SHP77 (cell line): Measurements from ENCODE around the gene KARS1.

Experiments used
- DNase-seq, 2 experiments: peaks; one replicate each; lab custom pipeline; 2025; lab: John Stamatoyannopoulos, UW

KARS1 gene

GRCh38 chr16:75647492-75648264 is at the start of gene KARS1, which contains the start of gene TERF2IP:
TSS of gene KARS1 (minus strand) at chr16:75647665. CDS start at chr16:75647639, 26 bp downstream.
TSS of gene TERF2IP (plus strand) at chr16:75647773. CDS start at chr16:75647883, 110 bp downstream.
- DNase-seq = peak; percentile 91 to 95

- DNase-seq = peak in 1 of 2 experiments; percentile 6
Observed at GRCh38 chr16:75695708-75696107, 48.2 kb upstream of the KARS1 start.

DNA sequence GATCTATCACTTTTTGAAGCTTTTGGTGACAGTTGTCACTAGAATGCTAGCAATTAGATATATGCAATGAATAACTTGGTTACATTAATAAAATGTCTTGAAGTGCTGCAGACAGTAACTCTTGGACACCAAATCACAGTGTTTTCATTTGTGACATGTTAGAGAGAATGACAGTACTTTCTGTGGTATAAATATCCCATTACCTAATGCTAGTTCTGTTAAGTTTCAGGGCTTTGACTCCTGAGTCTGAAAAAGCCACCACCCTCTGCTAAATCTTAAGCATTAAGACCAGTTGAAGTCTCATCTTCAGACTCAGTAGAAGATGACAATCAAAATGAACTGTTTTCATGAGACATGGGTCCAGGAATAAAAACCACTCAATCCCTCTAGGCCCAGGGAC is 39.9 kb upstream of the KARS1 start:
- DNase-seq = no peak

DNA sequence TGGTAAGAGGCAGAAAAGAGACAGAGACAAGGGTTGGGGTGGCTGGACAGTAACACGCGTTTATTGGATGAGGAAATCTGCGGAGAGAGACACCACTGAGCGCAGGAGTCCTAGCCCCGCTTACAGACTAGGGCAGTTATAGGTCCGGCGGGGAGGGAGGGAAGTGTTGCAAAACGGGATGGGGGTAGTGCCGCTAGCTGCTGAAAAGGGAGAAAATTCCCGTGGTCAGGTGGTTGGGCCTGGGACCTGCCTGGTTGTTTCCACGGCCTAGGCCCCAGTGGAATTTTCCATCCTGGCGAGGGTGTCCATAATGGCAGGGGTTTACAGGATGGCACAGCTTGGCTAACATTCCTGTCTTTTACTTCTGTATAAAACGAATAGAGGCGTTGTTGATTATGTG is 34.8 kb upstream of the KARS1 start:
- DNase-seq = no peak

- DNase-seq = no peak
Observed at GRCh38 chr16:75679366-75679765, 31.9 kb upstream of the KARS1 start.

- no peak for DNase-seq
Observed at GRCh38 chr16:75676909-75677308, 29.4 kb upstream of the KARS1 start, which contains the start of gene CPHXL2. TSS of gene CPHXL2 (minus strand) at chr16:75677009. CDS start at chr16:75676999, 10 bp downstream.

- no peak for DNase-seq
Observed at GRCh38 chr16:75667503-75667902, 20.0 kb upstream of the KARS1 start.

- no peak for DNase-seq
Observed at GRCh38 chr16:75660726-75661302, 13.3 kb upstream of the KARS1 start.

DNA sequence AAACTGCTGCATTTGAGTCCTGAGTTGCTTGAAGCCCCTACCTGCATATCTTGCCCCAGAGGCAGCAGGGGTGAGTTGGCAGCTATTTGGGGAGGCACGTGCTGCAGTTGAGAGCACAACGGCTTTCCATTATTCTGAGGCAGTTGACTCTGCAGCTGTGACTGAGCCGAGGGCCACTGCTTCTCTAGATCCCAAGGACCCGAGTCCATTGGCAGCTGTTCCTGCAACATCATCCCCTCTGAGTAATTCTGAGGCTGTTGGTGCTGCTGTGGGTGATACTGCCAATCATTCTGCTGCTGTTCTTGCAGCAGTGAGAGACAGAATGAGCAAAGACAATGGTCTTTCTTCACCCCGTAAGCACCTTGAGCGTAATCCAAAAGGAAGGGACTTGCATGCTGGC is 12.9 kb upstream of the KARS1 start:
- DNase-seq = no peak

GRCh38 chr16:75658175-75658574 is 10.7 kb upstream of the KARS1 start:
- no peak for DNase-seq

DNA sequence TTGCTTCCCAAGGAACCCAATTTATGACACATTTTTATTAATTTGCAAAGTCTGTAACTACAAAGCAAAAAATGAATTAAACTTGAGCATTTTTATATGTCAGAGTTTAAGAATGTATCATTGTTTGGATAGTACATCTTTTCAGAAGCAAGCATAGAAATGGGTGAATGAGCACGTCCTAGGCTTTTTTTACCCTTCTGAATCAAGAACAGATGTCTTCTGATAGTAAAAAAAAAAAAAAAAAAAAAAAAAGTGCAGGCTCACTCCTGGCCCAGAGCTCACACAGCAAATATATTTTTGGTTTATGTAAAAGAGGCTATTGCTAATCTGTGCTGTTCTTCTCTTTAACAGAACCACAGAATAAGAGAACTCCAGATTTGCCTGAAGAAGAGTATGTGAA is 6.5 kb upstream of the KARS1 start:
- no peak for DNase-seq

- peak; percentile 64 to 73 for DNase-seq
Observed at GRCh38 chr16:75648265-75649076, 1.0 kb upstream of the KARS1 start.

DNA sequence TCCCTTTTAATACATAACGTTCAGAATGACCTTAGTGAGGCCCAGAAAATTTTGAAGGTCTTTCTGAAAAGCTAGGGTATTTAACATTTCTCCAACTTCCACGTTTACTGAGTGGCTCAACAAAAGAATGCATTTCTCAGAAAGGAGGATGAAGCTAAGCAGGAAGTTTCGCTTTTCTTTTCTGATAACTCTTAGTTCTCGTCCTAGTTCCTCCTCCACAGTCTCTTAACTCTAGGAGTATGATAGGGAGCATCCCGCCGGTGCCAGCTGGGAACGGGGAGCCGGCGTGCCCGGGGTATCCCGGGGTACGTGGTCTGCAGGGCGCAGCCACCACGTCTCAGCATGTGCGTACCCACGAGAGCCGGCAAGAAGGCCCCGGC is 363 bp downstream of the KARS1 start:
- no peak for DNase-seq

DNA sequence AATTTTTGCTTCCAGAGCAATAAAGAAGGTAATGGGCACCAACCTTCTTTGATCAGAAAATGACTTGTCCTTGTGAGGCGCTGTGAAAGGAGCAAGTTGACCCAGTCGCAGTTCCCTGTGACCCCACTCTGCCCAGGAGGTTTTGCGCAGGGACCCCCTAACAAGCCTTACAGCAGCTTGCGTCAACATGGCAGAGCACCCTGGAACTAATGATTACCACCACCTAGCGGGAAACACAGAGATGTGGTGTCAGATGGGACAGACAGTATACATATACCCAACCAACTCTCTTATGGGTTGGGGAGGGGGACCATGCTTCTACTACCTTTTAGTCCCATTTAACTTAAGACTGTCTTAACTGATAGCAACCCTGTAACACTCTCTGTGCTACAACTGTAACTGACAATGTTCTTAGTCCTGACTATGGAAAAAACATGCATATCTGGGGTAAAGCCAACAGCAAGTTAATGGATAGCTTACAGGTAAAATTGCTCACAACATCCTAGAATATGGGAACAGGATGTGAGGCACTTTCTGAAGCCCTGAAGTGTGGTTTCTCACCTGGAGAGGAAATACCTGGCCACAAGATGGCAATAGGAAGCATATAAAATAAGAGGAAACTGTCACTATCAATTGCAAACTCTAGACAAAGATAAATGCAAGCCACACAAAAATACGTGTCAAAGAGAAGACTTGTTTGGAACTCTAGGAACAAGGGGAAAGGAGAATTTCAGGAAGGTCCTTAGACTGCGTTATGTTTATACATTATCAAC is 3.0 kb downstream of the KARS1 start:
- no peak for DNase-seq

DNA sequence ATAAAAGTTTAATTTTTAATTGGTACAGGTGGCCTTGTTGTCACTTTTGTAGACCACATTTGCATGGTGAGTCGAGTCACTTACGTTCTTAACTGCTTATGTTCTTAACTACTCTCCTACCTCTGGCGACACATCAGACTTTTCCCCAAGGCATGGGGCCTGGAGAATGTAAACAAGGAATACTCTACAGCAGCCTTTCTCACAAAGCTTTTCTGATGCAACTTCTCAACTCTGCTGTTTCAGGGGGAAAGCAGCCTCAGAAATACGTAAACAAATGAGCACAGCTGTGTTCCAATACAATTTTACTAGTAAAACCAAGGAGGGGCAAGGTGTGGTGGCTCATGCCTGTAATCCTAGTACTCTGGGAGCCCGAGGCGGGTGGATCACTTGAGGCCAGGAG is 6.9 kb downstream of the KARS1 start:
- no peak for DNase-seq

DNA sequence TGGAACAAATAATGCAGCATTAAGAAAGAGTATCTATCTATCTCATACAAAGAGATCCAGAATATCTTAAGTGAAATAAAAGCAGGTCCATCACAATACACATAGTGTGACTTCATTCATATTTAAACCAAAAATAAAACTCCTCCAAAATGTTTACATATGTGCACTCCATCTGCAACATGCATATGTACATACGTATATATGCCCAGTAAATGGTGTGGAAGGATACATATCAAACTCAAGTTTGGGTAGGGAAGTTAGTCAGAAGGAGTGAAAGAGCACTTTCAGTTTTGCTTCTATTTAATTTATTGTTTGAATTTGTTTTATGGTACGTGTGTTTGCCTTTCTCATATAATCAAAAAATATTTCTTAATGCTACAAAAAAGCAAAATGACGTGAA is 12.4 kb downstream of the KARS1 start:
- DNase-seq = no peak

DNA sequence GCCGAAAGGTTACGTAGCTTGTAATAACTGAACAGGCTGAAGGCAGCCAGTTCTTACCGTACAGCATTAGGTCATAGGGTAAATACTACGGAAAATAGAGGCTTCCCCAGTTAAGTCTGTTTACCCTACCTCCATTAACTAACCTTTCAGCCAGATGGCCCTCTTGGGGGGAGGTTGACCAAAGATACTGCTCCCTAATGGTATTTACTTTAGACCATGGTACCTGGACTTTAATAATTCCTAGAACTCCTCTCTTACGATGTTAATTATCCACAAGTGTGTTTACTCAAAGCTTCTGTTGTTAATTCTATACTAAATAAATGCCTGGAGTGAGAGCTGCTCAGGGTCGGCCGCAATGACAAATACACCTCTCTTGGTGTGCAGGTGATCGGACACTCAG is 14.6 kb downstream of the KARS1 start:
- DNase-seq = peak; percentile 74 to 82

- no peak for DNase-seq
Observed at GRCh38 chr16:75630052-75630451, 17.4 kb downstream of the KARS1 start.

GRCh38 chr16:75629132-75629531 is 18.3 kb downstream of the KARS1 start:
- no peak for DNase-seq

DNA sequence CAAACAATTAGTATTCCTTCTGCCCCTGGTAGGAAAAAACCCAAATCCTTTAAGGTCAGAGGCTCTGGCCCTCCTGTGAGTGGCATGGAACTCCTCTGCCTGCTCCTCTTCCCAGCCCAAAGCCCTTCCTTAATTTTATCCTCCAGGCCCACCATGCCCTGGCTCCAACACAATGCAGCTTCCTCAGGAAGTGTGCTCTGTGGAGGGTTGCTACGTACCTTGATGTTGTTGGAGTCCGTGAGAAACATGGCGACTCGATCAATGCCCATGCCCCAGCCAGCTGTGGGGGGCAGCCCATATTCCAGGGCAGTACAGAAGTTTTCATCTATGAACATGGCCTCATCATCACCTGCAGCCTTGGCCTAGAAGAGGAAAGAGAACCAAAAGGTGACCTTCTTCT is 19.1 kb downstream of the KARS1 start:
- DNase-seq = no peak

DNA sequence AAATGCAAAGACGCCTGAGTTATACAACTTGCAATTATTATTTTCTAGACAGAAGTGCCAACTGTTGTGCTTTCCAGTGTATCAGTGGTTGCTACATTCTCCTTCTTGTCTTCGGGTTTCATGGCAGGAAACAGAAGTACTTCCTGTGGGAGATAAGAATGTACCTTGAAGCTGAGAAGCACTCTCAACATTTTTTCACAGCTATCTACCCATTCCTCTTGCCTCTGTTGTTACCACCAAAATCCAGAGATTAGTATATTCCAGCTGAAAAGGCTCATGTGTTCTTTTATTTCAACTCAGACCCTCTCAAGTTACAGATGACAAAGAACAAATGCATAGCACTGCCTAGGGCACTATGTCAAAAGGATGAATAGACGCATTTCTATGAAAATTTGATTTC is 19.6 kb downstream of the KARS1 start:
- DNase-seq = no peak

DNA sequence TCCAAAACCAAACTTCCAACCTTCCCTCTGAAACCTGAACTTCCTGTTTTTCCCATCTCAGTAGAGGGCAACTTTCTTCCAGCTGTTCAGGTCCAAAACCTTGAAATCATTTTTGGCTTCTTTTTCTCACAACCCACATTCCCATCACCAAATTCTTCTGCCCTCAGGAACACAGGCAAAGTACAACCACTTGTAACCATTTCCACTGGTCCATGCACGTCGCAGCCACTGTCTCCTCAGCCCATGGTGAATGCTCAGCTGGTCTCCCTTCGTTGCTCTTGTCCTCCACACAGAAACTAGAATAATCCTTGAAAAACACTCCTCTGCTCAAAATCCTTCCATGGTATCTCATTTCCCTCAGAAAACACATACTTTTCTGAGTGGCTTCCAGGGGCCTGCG is 20.7 kb downstream of the KARS1 start:
- DNase-seq = no peak
